Fibroblast of villous mesenchyme (primary cell): Measurements from ENCODE around the gene ZNF787. TPM values are rescaled to one million over a fixed set of nuclear protein-coding genes. Genes with fewer than 3 reads are reported as not detected.

Source experiments
- DNase-seq: peaks from one replicate; pipeline ENCODE4 v3.0.0-alpha.2; 2010; ENCODE audit warnings: low read depth
- H3K4me3 ChIP-seq: 2 replicates; pipeline ENCODE4 v1.5.1; 2011; ENCODE audit warnings: low read depth, mild to moderate bottlenecking, low read length
- CTCF ChIP-seq: IDR thresholded peaks from 2 replicates; pipeline ENCODE4 v1.5.1; 2012; ENCODE audit warnings: low read depth, mild to moderate bottlenecking, low read length; ENCODE audit not compliant: insufficient read depth
- total RNA-seq: library from RNA; depleted of rRNA; stranded (reverse); fragments of >200 nt; gene quantifications from 2 replicates; pipeline ENCODE4 v1.2.3, GENCODE V29; 2012

ZNF787 gene
- total RNA-seq, 1 donor = 25.0 TPM

GRCh38 chr19:56089344-56089743 lies 31.8 kb downstream of the ZNF787 start:
- no peak for TF ChIP-seq CTCF
- no peak overlapping the region for H3K4me3 ChIP-seq
- DNase-seq = no peak

GRCh38 chr19:56088497-56089215 lies 32.4 kb downstream of the ZNF787 start:
- DNase-seq = no peak
- no peak for TF ChIP-seq CTCF
- H3K4me3 ChIP-seq = no peak overlapping the region

- H3K4me3 ChIP-seq = no peak overlapping the region
- no peak for DNase-seq
- no peak for TF ChIP-seq CTCF
These were observed 33.2 kb downstream of the ZNF787 start for GRCh38 chr19:56087647-56088496.

- TF ChIP-seq CTCF = no peak
- no peak for DNase-seq
- no peak overlapping the region for H3K4me3 ChIP-seq
These were observed 34.2 kb downstream of the ZNF787 start for GRCh38 chr19:56086671-56087430.

- TF ChIP-seq CTCF = no peak
- no peak for DNase-seq
- H3K4me3 ChIP-seq = no peak overlapping the region
These were observed 35.4 kb downstream of the ZNF787 start for GRCh38 chr19:56085571-56086275.

GRCh38 chr19:56084835-56085536 lies 36.1 kb downstream of the ZNF787 start:
- no peak for DNase-seq
- H3K4me3 ChIP-seq = no peak overlapping the region
- TF ChIP-seq CTCF = no peak
